WTC11 (cell line): ENCODE results near the gene HYI. TPM values are rescaled to one million over a fixed set of nuclear protein-coding genes. Genes with fewer than 3 reads are reported as not detected.

Source experiments
- ATAC-seq: fragments of 200-7000 bp; cut with Tn5 transposase; 2 replicates; pipeline ENCODE4 v1.10.0; 2021; ENCODE audit warnings: mild to moderate bottlenecking, moderate library complexity
- Bru-seq: library from RNA; stranded (reverse); fragments of 400-500 nt; gene quantifications from one replicate; lab custom pipeline; 2021; lab: Mats Ljungman, UMichigan
- CTCF ChIA-PET: fragments of 300-600 bp; sonication (Branson Sonifier 250); formaldehyde crosslinking; loops from one replicate; lab custom pipeline; 2021; ENCODE audit warnings: antibody characterized with exemption; lab: Charles Lee
- POLR2A ChIA-PET: fragments of 350-600 bp; sonication (Branson Sonifier 250); formaldehyde crosslinking; loops from one replicate; lab custom pipeline; 2021; ENCODE audit warnings: antibody characterized with exemption; lab: Charles Lee
- DNase-seq: peaks from one replicate; pipeline ENCODE4 v3.0.0; 2021; ENCODE audit warnings: low spot score
- H3K27ac Mint-ChIP-seq: 2 replicates; pipeline ENCODE4 v1.8.0; 2021; ENCODE audit warnings: mixed read lengths
- H3K27me3 Mint-ChIP-seq: 2 replicates; pipeline ENCODE4 v1.8.0; 2021; ENCODE audit warnings: low read depth, mild to moderate bottlenecking, moderate library complexity, mixed read lengths
- H3K36me3 Mint-ChIP-seq: 2 replicates; pipeline ENCODE4 v1.8.0; 2021; ENCODE audit warnings: mixed read lengths
- H3K4me1 Mint-ChIP-seq: 2 replicates; pipeline ENCODE4 v1.8.0; 2022; ENCODE audit warnings: mixed read lengths
- H3K4me3 Mint-ChIP-seq: 2 replicates; pipeline ENCODE4 v1.8.0; 2021; ENCODE audit warnings: mild to moderate bottlenecking, moderate library complexity, mixed read lengths
- H3K9me3 Mint-ChIP-seq: 2 replicates; pipeline ENCODE4 v1.8.0; 2021; ENCODE audit warnings: mixed read lengths
- CREB1 ChIP-seq: sonication (generic); formaldehyde crosslinking; IDR thresholded peaks from 2 replicates; pipeline ENCODE4 v1.8.0; 2023; ENCODE audit warnings: mild to moderate bottlenecking, missing genetic modification reagents
- GABPB1 ChIP-seq: sonication (generic); formaldehyde crosslinking; IDR thresholded peaks from 2 replicates; pipeline ENCODE4 v1.8.1; 2023; ENCODE audit warnings: mild to moderate bottlenecking, missing genetic modification reagents
- HMGA2 ChIP-seq: fragments of 250-450 bp; sonication (Bioruptor Pico); IDR thresholded peaks from 2 replicates; pipeline ENCODE4 v1.4.0; 2021; ENCODE audit warnings: mild to moderate bottlenecking, moderate library complexity
- IRF2 ChIP-seq: sonication (generic); formaldehyde crosslinking; IDR thresholded peaks from 2 replicates; pipeline ENCODE4 v1.8.0; 2022; ENCODE audit warnings: low read depth, missing genetic modification reagents, borderline replicate concordance
- JUN ChIP-seq: sonication (generic); formaldehyde crosslinking; IDR thresholded peaks from 2 replicates; pipeline ENCODE4 v1.8.0; 2023; ENCODE audit warnings: mild to moderate bottlenecking, missing genetic modification reagents
- MYBL2 ChIP-seq: sonication (generic); formaldehyde crosslinking; IDR thresholded peaks from 2 replicates; pipeline ENCODE4 v1.8.1; 2023; ENCODE audit warnings: mild to moderate bottlenecking, moderate library complexity, missing genetic modification reagents
- NFATC4 ChIP-seq: fragments of 250-450 bp; sonication (Bioruptor Pico); IDR thresholded peaks from 2 replicates; pipeline ENCODE4 v1.9.0; 2021; ENCODE audit warnings: mild to moderate bottlenecking
- SMAD3 ChIP-seq: sonication (generic); formaldehyde crosslinking; IDR thresholded peaks from 2 replicates; pipeline ENCODE4 v1.8.0; 2022; ENCODE audit warnings: missing genetic modification reagents, mild to moderate bottlenecking, borderline replicate concordance
- SMAD4 ChIP-seq: sonication (generic); formaldehyde crosslinking; IDR thresholded peaks from 2 replicates; pipeline ENCODE4 v1.8.0; 2022; ENCODE audit warnings: mild to moderate bottlenecking, missing genetic modification reagents
- SOX15 ChIP-seq: fragments of 250-450 bp; sonication (Bioruptor Pico); IDR thresholded peaks from 2 replicates; pipeline ENCODE4 v1.9.0; 2021; ENCODE audit warnings: mild to moderate bottlenecking
- TEAD1 ChIP-seq: sonication (generic); formaldehyde crosslinking; IDR thresholded peaks from 2 replicates; pipeline ENCODE4 v1.8.0; 2022; ENCODE audit warnings: mild to moderate bottlenecking, missing genetic modification reagents
- ZNF138 ChIP-seq: sonication (generic); formaldehyde crosslinking; conservative IDR thresholded peaks from 2 replicates; pipeline ENCODE4 v1.8.1; 2022; ENCODE audit warnings: mild to moderate bottlenecking, moderate library complexity, missing genetic modification reagents
- ZNF219 ChIP-seq: sonication (generic); formaldehyde crosslinking; IDR thresholded peaks from 2 replicates; pipeline ENCODE4 v1.8.0; 2023; ENCODE audit warnings: missing genetic modification reagents, mild to moderate bottlenecking, borderline replicate concordance
- ZNF396 ChIP-seq: fragments of 250-450 bp; sonication (Bioruptor Pico); IDR thresholded peaks from 2 replicates; pipeline ENCODE4 v1.8.0; 2021; ENCODE audit warnings: mild to moderate bottlenecking, moderate library complexity, borderline replicate concordance
- ZNF423 ChIP-seq: fragments of 250-450 bp; sonication (Bioruptor Pico); IDR thresholded peaks from 2 replicates; pipeline ENCODE4 v2.1.2; 2022; ENCODE audit warnings: mild to moderate bottlenecking, moderate library complexity
- long read RNA-seq, 3 experiments: library from RNA in 1 of 3; library from capped mRNA in 1 of 3; library from polyadenylated mRNA in 1 of 3; unstranded in 2 of 3; stranded (forward) in 1 of 3; transcript quantifications; one replicate each; pipeline ENCODE4 v2.0.0, GENCODE V29; 2021
- total RNA-seq: library from RNA; stranded (reverse); gene quantifications from 3 replicates; pipeline ENCODE4 v1.2.3, GENCODE V29; 2021
- TF ChIP-seq, protein P1 (sequence below): sonication (generic); formaldehyde crosslinking; IDR thresholded peaks from 2 replicates; pipeline ENCODE4 v1.8.0; 2022; ENCODE audit warnings: mild to moderate bottlenecking, missing genetic modification reagents
- TF ChIP-seq, protein P2 (sequence below): sonication (generic); formaldehyde crosslinking; IDR thresholded peaks from 2 replicates; pipeline ENCODE4 v1.8.1; 2023; ENCODE audit warnings: mild to moderate bottlenecking, missing genetic modification reagents
- TF ChIP-seq, protein P3 (sequence below): sonication (generic); formaldehyde crosslinking; IDR thresholded peaks from 2 replicates; pipeline ENCODE4 v1.8.1; 2022; ENCODE audit warnings: low read depth, mild to moderate bottlenecking, moderate library complexity, missing genetic modification reagents, borderline replicate concordance
- TF ChIP-seq, protein P4 (sequence below): sonication (generic); formaldehyde crosslinking; conservative IDR thresholded peaks from 2 replicates; pipeline ENCODE4 v1.8.1; 2022; ENCODE audit warnings: mild to moderate bottlenecking, missing genetic modification reagents
- TF ChIP-seq, protein P5 (sequence below): fragments of 250-450 bp; sonication (Bioruptor Pico); conservative IDR thresholded peaks from 2 replicates; pipeline ENCODE4 v1.9.0; 2021; ENCODE audit warnings: mild to moderate bottlenecking
- TF ChIP-seq, protein P6 (sequence below): fragments of 250-450 bp; sonication (Bioruptor Pico); IDR thresholded peaks from 2 replicates; pipeline ENCODE4 v1.8.0; 2021; ENCODE audit warnings: mild to moderate bottlenecking
- TF ChIP-seq, protein P7 (sequence below): fragments of 250-450 bp; sonication (Bioruptor Pico); IDR thresholded peaks from 2 replicates; pipeline ENCODE4 v1.9.0; 2021; ENCODE audit warnings: moderate library complexity, mild to moderate bottlenecking, inconsistent platforms, borderline replicate concordance
- TF ChIP-seq, protein P8 (sequence below): sonication (generic); formaldehyde crosslinking; IDR thresholded peaks from 2 replicates; pipeline ENCODE4 v1.8.1; 2022; ENCODE audit warnings: mild to moderate bottlenecking, moderate library complexity, missing genetic modification reagents

HYI gene, protein sequence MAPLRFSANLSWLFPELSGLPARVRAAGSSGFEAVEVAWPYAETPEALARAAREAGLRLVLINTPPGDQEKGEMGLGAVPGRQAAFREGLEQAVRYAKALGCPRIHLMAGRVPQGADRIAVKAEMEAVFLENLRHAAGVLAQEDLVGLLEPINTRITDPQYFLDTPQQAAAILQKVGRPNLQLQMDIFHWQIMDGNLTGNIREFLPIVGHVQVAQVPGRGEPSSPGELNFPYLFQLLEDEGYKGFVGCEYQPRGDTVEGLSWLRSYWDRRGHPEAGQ
- 23.2 to 24.5 TPM (median 24.2 TPM) in 3 replicates for total RNA-seq
- Bru-seq, nascent RNA = percentile 63 among the genes with signal in this experiment
- long read RNA-seq, experiment 1, partial matches to known transcripts = 1 of 12 reads
- long read RNA-seq, experiment 1, other reads (novel, unspliced or antisense) = 8 of 12 reads
- long read RNA-seq, experiment 2, partial matches to known transcripts = 2 of 21 reads
- long read RNA-seq, experiment 2, other reads (novel, unspliced or antisense) = 9 of 21 reads
- long read RNA-seq, experiment 3, partial matches to known transcripts = 0 of 1 reads
- long read RNA-seq, experiment 3, other reads (novel, unspliced or antisense) = 0 of 1 reads

DNA sequence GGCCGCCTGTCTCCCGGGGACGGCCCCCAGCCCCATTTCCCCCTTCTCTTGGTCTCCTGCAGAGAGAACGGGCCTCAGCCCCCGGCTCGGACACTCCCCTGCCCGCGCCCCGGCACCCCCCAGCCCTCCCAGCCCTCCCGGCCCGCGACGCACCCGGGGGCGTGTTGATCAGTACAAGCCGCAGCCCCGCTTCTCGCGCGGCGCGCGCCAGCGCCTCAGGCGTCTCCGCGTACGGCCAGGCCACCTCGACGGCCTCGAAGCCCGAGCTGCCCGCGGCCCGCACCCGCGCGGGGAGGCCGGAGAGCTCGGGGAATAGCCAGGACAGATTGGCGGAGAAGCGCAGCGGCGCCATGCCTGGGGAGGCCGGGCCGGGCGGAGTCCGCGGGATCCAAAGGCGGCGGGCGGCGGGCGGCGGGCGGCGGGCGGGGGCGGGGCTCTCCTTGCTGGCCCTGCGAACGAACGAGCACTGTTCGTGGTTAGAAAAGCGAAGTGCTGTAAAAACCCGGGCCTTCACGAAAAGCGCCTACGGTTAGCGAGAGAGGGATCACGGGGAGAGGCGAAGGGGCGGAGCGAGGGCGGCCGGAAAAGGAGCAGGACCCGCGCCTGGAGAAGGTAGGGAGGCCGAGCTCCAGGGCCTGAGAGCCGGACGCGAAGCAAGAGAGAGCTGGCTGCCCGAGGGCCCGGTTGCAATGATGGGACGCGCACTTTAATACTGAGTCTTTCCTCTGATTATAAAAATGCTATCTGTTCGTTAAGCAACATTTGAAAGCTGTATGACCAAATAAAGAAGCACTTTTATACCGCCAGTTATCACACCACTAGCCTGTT lies at the start of gene HYI:
Gene HYI, minus strand, starts transcription at position 490 of the 828 bp plus-strand sequence. Its CDS starts 138 bp downstream, at position 352.
- ATAC-seq = peak; percentile 68
- Mint-ChIP-seq H3K27ac (peak within 1 kb of the TSS; percentile 99), H3K4me1 (peaks cover 23% of the 10 kb centered on the region), H3K4me3 (peak within 1 kb of the TSS; percentile 88), H3K36me3 (peaks cover 40% of the 10 kb centered on the region), H3K9me3 (no peaks in the 10 kb centered on the region), H3K27me3 (peaks cover 22% of the 10 kb centered on the region)
- peak; percentile 88 for DNase-seq
- CTCF ChIA-PET = interaction anchor here (0.6 to 2.5 kb wide), 14 partner anchors 9 to 481 kb away, joined by 3 to 14 read pairs (median 4); partner anchors contain the start of genes C1orf210, CDC20 and PTPRF
- POLR2A ChIA-PET = interaction anchor here (1.0 to 1.3 kb wide), 3 partner anchors 9 to 197 kb away, joined by 3 to 8 read pairs (median 4); no protein-coding TSS in a partner anchor
- TF ChIP-seq, protein P1, sequence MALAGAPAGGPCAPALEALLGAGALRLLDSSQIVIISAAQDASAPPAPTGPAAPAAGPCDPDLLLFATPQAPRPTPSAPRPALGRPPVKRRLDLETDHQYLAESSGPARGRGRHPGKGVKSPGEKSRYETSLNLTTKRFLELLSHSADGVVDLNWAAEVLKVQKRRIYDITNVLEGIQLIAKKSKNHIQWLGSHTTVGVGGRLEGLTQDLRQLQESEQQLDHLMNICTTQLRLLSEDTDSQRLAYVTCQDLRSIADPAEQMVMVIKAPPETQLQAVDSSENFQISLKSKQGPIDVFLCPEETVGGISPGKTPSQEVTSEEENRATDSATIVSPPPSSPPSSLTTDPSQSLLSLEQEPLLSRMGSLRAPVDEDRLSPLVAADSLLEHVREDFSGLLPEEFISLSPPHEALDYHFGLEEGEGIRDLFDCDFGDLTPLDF (CRISPR knock-in tag) = no peak
- TF ChIP-seq, protein P2, sequence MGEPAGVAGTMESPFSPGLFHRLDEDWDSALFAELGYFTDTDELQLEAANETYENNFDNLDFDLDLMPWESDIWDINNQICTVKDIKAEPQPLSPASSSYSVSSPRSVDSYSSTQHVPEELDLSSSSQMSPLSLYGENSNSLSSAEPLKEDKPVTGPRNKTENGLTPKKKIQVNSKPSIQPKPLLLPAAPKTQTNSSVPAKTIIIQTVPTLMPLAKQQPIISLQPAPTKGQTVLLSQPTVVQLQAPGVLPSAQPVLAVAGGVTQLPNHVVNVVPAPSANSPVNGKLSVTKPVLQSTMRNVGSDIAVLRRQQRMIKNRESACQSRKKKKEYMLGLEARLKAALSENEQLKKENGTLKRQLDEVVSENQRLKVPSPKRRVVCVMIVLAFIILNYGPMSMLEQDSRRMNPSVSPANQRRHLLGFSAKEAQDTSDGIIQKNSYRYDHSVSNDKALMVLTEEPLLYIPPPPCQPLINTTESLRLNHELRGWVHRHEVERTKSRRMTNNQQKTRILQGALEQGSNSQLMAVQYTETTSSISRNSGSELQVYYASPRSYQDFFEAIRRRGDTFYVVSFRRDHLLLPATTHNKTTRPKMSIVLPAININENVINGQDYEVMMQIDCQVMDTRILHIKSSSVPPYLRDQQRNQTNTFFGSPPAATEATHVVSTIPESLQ (CRISPR knock-in tag) = no peak
- TF ChIP-seq ZNF138 (CRISPR knock-in tag) (no peak), ZNF396 (CRISPR knock-in tag) (no peak), TEAD1 (CRISPR knock-in tag) (0 out of 2 replicates have a peak, but pooled peaks have one; percentile 15), SMAD4 (CRISPR knock-in tag) (no peak), SOX15 (no peak), SMAD3 (no peak), NFATC4 (CRISPR knock-in tag) (no peak), IRF2 (CRISPR knock-in tag) (no peak), ZNF219 (CRISPR knock-in tag) (no peak), JUN (CRISPR knock-in tag) (no peak), MYBL2 (0 out of 2 replicates have a peak, but pooled peaks have one; percentile 24), ZNF423 (CRISPR knock-in tag) (no peak), HMGA2 (CRISPR knock-in tag) (no peak), CREB1 (no peak), GABPB1 (CRISPR knock-in tag) (no peak)
- TF ChIP-seq, protein P3, sequence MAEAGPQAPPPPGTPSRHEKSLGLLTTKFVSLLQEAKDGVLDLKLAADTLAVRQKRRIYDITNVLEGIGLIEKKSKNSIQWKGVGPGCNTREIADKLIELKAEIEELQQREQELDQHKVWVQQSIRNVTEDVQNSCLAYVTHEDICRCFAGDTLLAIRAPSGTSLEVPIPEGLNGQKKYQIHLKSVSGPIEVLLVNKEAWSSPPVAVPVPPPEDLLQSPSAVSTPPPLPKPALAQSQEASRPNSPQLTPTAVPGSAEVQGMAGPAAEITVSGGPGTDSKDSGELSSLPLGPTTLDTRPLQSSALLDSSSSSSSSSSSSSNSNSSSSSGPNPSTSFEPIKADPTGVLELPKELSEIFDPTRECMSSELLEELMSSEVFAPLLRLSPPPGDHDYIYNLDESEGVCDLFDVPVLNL = no peak
- TF ChIP-seq, protein P4, sequence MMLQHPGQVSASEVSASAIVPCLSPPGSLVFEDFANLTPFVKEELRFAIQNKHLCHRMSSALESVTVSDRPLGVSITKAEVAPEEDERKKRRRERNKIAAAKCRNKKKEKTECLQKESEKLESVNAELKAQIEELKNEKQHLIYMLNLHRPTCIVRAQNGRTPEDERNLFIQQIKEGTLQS (CRISPR knock-in tag) = no peak
- TF ChIP-seq, protein P5, sequence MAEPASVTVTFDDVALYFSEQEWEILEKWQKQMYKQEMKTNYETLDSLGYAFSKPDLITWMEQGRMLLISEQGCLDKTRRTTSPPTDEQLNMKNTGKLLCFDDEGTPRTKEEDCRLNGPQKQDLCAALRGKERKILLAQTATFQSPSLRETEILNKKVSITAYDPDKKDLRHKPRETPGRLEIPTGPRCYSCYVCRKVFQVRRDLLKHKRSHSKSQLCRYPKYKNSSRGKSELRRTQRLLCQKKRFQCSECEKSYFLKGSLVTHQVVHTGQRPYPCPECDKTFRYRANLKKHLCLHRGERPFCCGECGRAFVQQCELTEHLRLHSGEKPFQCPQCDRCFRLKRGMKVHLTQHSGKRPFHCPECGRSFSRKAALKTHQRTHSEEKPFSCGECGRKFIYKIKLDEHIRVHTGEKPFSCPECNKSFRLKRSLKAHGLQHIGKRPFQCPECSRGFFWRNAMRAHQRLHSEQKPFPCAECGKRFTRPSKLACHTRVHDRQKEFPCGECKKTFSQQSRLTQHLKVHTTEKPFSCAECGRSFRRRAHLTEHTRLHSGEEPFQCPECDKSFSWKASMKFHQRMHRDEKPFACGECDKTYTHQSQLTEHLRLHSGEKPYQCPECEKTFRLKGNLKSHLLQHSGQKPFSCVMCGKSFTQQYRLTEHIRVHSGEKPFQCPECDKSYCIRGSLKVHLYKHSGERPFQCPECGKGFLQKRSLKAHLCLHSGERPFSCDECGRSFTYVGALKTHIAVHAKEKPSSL (CRISPR knock-in tag) = no peak
- TF ChIP-seq, protein P6, sequence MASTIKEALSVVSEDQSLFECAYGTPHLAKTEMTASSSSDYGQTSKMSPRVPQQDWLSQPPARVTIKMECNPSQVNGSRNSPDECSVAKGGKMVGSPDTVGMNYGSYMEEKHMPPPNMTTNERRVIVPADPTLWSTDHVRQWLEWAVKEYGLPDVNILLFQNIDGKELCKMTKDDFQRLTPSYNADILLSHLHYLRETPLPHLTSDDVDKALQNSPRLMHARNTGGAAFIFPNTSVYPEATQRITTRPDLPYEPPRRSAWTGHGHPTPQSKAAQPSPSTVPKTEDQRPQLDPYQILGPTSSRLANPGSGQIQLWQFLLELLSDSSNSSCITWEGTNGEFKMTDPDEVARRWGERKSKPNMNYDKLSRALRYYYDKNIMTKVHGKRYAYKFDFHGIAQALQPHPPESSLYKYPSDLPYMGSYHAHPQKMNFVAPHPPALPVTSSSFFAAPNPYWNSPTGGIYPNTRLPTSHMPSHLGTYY (CRISPR knock-in tag) = no peak
- TF ChIP-seq, protein P7, sequence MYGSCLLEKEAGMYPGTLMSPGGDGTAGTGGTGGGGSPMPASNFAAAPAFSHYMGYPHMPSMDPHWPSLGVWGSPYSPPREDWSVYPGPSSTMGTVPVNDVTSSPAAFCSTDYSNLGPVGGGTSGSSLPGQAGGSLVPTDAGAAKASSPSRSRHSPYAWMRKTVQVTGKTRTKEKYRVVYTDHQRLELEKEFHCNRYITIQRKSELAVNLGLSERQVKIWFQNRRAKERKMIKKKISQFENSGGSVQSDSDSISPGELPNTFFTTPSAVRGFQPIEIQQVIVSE (CRISPR knock-in tag) = no peak
- TF ChIP-seq, protein P8, sequence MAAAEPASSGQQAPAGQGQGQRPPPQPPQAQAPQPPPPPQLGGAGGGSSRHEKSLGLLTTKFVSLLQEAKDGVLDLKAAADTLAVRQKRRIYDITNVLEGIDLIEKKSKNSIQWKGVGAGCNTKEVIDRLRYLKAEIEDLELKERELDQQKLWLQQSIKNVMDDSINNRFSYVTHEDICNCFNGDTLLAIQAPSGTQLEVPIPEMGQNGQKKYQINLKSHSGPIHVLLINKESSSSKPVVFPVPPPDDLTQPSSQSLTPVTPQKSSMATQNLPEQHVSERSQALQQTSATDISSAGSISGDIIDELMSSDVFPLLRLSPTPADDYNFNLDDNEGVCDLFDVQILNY (CRISPR knock-in tag) = peak; percentile 54; the same call in 1 of the 2 replicates
